ENCODE data around the gene ATG10. TPM values are rescaled to one million over a fixed set of nuclear protein-coding genes. Genes with fewer than 3 reads are reported as not detected.

ATG10 gene
- total RNA-seq, 2 donors from 2014 or later, result 3.2 to 16.7 TPM

- no peak for TF ChIP-seq POLR2A (IDR thresholded peaks at IDR 0.05)
- peak; percentile 6 for TF ChIP-seq POLR2AphosphoS5 (IDR thresholded peaks at IDR 0.05)
- TF ChIP-seq, protein P1, sequence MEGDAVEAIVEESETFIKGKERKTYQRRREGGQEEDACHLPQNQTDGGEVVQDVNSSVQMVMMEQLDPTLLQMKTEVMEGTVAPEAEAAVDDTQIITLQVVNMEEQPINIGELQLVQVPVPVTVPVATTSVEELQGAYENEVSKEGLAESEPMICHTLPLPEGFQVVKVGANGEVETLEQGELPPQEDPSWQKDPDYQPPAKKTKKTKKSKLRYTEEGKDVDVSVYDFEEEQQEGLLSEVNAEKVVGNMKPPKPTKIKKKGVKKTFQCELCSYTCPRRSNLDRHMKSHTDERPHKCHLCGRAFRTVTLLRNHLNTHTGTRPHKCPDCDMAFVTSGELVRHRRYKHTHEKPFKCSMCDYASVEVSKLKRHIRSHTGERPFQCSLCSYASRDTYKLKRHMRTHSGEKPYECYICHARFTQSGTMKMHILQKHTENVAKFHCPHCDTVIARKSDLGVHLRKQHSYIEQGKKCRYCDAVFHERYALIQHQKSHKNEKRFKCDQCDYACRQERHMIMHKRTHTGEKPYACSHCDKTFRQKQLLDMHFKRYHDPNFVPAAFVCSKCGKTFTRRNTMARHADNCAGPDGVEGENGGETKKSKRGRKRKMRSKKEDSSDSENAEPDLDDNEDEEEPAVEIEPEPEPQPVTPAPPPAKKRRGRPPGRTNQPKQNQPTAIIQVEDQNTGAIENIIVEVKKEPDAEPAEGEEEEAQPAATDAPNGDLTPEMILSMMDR (IDR thresholded peaks at IDR 0.05), result no peak
- Histone ChIP-seq H3K27ac (no peak overlapping the region), H3K4me3 (no peak overlapping the region), H3K27me3 (replicated peaks; ENCODE audit: insufficient read depth) (no peaks in the 10 kb centered on the region), H3K9me3 (no peaks in the 10 kb centered on the region), H3K36me3 (no peaks in the 10 kb centered on the region), H3K4me1 (replicated peaks) (no peaks in the 10 kb centered on the region)
- intact Hi-C loops (cut with DNase I), result no loop called here
- DNase-seq (ENCODE audit: low spot score), result no peak
- 48% methylated on average over 3 of the region's 3 CpGs for WGBS
Measured at GRCh38 chr5:82287625-82288024, 315.8 kb downstream of the ATG10 start.

- H3K4me3 ChIP-seq, result no peak overlapping the region
- H3K4me1 ChIP-seq (replicated peaks), result no peaks in the 10 kb centered on the region
- DNase-seq (ENCODE audit: low spot score), result no peak
- TF ChIP-seq POLR2A (IDR thresholded peaks at IDR 0.05) (no peak), POLR2AphosphoS5 (IDR thresholded peaks at IDR 0.05) (no peak)
- TF ChIP-seq, protein P1 (IDR thresholded peaks at IDR 0.05), result no peak
- no peaks in the 10 kb centered on the region for H3K27me3 ChIP-seq (replicated peaks; ENCODE audit: insufficient read depth)
- intact Hi-C loops (cut with DNase I), result no loop called here
- H3K9me3 ChIP-seq, result no peaks in the 10 kb centered on the region
- 78% methylated on average over 2 of the region's 2 CpGs for WGBS
- no peak overlapping the region for H3K27ac ChIP-seq
- no peaks in the 10 kb centered on the region for H3K36me3 ChIP-seq
Measured at GRCh38 chr5:82290005-82290404, 318.2 kb downstream of the ATG10 start.

- H3K4me1 ChIP-seq (replicated peaks), result no peaks in the 10 kb centered on the region
- H3K36me3 ChIP-seq, result no peaks in the 10 kb centered on the region
- DNase-seq (ENCODE audit: low spot score), result no peak
- intact Hi-C loops (cut with DNase I), result no loop called here
- TF ChIP-seq POLR2A (IDR thresholded peaks at IDR 0.05) (no peak), POLR2AphosphoS5 (IDR thresholded peaks at IDR 0.05) (no peak)
- TF ChIP-seq, protein P1 (IDR thresholded peaks at IDR 0.05), result no peak
- H3K9me3 ChIP-seq, result no peaks in the 10 kb centered on the region
- H3K27me3 ChIP-seq (replicated peaks; ENCODE audit: insufficient read depth), result no peaks in the 10 kb centered on the region
- H3K4me3 ChIP-seq, result no peak overlapping the region
- no peak overlapping the region for H3K27ac ChIP-seq
- WGBS, result 93% methylated on average over 6 of the region's 6 CpGs
Measured at GRCh38 chr5:82290908-82291307, 319.1 kb downstream of the ATG10 start.

GRCh38 chr5:82291420-82291819 lies 319.6 kb downstream of the ATG10 start:
- no peaks in the 10 kb centered on the region for H3K9me3 ChIP-seq
- 66% methylated on average over 2 of the region's 2 CpGs for whole genome bisulfite sequencing
- TF ChIP-seq POLR2A (IDR thresholded peaks at IDR 0.05) (no peak), POLR2AphosphoS5 (IDR thresholded peaks at IDR 0.05) (no peak)
- TF ChIP-seq, protein P1 (IDR thresholded peaks at IDR 0.05), result no peak
- H3K36me3 ChIP-seq, result no peaks in the 10 kb centered on the region
- no peak overlapping the region for H3K4me3 ChIP-seq
- no peaks in the 10 kb centered on the region for H3K27me3 ChIP-seq (replicated peaks; ENCODE audit: insufficient read depth)
- intact Hi-C loops (cut with DNase I), result no loop called here
- DNase-seq (ENCODE audit: low spot score), result no peak
- no peak overlapping the region for H3K27ac ChIP-seq
- no peaks in the 10 kb centered on the region for H3K4me1 ChIP-seq (replicated peaks)

GRCh38 chr5:82295144-82295543 lies 323.3 kb downstream of the ATG10 start:
- no peaks in the 10 kb centered on the region for H3K27me3 ChIP-seq (replicated peaks; ENCODE audit: insufficient read depth)
- TF ChIP-seq, protein P1 (IDR thresholded peaks at IDR 0.05), result no peak
- TF ChIP-seq POLR2AphosphoS5 (IDR thresholded peaks at IDR 0.05), result no peak
- no peak for TF ChIP-seq POLR2A (IDR thresholded peaks at IDR 0.05)
- H3K36me3 ChIP-seq, result no peaks in the 10 kb centered on the region
- intact Hi-C loops (cut with DNase I), result no loop called here
- no peaks in the 10 kb centered on the region for H3K9me3 ChIP-seq
- H3K4me1 ChIP-seq (replicated peaks), result no peaks in the 10 kb centered on the region
- no peak overlapping the region for H3K4me3 ChIP-seq
- no peak for DNase-seq (ENCODE audit: low spot score)
- H3K27ac ChIP-seq, result no peak overlapping the region

All from prostate gland (tissue), 2 donors.